AG10803 (cell line): ENCODE measurements around the gene TRIM15.

ENCODE experiments used
- DNase-seq: peaks from one replicate; pipeline ENCODE4 v3.0.0; 2010; ENCODE audit warnings: low read depth
- H3K4me3 ChIP-seq: 2 replicates; pipeline ENCODE4 v1.5.1; 2011; ENCODE audit warnings: mild to moderate bottlenecking, low read length, control low read depth
- CTCF ChIP-seq: conservative IDR thresholded peaks from 2 replicates; pipeline ENCODE4 v1.5.1; 2011; ENCODE audit warnings: mild to moderate bottlenecking, low read length, control low read depth, inconsistent platforms

Gene TRIM15

GRCh38 chr6:30149234-30149633, 14.1 kb upstream of the TRIM15 start:
- DNase-seq: no peak
- TF ChIP-seq CTCF: no peak

DNA sequence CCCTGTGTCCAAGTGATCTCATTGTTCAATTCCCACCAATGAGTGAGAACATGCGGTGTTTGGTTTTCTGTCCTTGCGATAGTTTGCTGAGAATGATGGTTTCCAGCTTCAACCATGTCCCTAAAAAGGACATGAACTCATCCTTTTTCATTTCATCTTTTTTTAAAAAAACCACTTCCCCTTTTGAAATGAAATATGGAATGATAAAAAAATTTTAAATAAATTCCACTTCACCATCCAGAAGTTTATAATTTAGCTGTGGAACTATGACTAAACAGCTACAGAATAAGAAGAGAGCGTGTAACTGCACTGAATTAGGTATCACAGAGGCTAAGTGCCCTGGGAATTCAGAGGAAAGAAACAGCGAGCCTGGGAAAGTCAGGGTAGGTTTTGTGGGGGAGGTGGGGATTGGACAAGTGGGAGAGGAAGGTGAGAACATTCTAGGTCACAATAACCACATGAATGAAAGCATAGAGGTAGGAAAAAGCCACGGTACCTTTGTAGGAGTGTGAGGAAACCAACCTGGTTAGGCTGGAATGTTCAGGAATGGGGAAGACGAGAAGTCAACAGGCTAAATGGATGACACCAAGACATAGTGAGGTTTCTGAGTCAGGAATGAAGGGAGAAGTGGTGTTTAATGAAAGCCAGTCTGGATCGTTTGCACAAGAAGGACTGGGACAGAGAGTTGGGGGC, 13.3 kb upstream of the TRIM15 start:
- H3K4me3 ChIP-seq: no peak overlapping the region
- TF ChIP-seq CTCF: no peak
- DNase-seq: no peak

More at GRCh38 chr6:30149234-30149633, 14.1 kb upstream of the TRIM15 start:
- no peak overlapping the region for H3K4me3 ChIP-seq

DNA sequence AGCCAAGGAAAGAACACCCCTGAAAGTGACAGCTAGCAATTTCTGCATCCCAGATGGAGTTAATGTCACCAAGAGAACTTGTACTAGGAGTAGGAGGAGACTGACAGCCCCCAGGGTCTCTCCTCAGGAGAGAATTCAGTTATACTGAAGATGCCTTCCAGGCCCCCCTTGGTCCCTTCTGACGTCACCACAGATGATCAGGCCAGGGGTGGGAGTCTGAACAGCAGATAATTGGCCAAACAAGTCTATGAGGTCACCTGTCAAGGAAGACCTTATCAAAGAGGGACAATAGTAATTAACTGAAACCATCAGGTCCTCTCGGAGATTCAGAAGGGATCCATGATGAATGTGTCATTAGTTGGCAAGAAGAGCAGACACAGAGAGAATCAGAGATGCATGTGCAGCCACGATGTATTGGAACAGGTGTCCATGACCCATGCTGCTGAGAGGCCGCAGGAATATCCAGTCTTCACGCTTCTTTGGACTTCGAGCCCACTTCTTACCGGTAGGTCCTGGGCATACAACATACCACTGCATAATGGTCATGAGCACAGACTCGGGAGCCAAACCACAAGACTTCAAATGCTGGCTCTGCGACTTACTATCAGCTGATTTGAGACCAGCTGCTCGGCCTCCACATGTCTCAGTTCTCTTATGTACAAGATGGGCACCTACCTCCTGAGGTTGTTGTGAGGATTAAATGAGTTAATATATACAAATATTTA, 12.5 kb upstream of the TRIM15 start:
- TF ChIP-seq CTCF: no peak
- no peak overlapping the region for H3K4me3 ChIP-seq
- peak; percentile 25 for DNase-seq

DNA sequence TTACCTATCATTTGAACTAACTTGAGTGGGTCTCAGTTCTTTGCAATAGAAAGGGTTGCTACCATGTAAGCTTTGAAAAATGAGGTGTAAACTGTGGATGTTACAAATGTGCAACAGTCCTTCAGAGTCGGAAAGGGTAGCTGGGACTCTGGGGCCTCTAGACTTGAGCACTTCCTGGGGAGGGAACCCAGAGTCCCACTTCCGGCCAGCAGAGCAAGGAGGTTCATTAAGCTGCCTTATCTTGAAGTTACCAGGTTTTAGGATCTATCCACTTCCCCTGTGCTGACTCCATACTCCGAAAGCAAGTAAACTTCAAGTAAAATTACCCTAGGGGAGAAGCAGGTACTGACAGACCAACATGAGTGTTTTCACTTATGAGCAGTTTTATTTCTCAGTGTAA, 11.8 kb upstream of the TRIM15 start:
- no peak for DNase-seq
- no peak for TF ChIP-seq CTCF

DNA sequence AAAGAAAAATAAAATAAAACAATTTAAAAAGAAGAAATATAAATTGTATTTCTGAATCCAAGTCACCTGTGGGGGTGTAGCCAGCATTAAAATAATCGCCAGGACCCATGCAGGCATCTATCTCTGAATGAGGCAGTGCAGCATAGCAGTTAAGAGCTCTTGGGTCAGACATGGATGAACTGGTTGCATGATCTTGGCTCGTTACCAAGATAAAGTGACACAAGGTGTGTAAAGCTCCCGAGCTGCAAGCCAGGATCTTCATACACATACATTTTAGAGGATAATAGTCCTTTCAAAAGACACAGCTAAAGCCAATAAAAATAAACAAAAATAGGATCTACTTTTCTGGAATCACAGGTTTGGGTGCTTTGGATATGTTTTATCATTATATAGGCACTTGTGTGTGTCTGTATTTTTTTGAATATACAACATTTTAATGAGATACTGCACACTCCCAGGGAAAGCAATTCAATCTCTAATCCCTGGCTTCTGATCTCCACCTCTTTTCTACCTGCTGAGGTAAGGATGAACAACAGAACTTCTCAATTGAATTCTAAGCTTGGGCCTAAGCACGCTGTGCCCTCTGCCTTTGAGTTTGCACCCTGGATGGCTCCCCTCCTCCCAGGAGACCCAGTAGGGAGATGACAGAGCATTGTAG, 11.2 kb upstream of the TRIM15 start:
- no peak for TF ChIP-seq CTCF
- no peak for DNase-seq
- no peak overlapping the region for H3K4me3 ChIP-seq

More for the DNA sequence above, 11.8 kb upstream of the TRIM15 start:
- H3K4me3 ChIP-seq: no peak overlapping the region

DNA sequence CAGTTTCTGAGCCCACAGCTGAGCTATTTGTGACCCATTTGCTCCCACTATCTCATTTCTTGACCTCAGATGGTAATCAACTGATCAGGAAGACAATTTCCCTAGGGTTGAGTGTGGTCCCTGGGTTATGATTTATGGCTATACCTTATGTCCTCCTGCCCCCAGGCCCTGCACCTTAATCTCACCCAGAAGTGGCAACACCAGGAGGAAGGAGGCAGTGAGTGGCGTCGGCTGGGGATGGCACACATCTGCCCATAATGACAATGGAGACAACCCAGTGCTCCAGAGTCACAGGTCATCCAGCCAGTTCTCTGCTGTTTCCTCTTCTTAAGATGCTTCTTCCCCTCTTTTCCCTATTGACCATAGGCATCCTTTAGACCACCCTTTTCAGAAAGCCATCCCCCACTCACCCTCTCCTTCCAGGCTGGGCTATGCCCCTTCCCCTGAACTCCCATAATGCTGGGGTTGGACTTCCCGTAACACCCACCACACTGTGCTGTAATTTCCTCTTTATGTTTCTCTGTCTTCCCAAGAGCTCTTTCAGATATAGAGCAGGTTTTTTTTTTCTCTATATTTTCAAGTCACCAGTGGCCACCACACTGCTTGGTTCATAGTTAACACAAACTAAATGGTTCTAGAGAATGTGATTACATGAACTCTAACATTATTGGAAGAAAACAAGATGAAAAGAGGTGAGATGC, 10.3 kb upstream of the TRIM15 start:
- TF ChIP-seq CTCF: no peak
- H3K4me3 ChIP-seq: no peak overlapping the region
- no peak for DNase-seq
